ENCODE results near the gene GABBR2.
A peak's percentile ranks its signal among the peaks of the same experiment; 100 is the strongest.

Gene GABBR2

DNA sequence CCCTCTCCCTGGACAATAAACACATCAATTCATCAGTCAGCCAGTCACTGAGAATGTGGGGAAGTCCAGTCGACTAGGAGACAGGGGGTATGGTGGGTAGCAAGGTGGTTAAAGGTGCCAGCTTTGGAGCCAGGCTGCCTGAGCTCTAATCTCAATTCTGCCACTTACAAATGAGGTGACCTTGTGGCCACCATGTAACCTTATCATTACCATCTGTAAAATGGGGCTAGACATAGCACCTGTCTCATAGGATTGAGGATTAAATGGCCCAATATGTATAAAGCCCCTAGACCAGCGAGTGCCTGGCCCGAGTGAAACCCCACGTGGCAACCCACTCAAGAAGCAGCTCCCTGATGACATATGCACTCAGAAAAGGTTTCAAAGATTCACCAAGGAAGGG is 380.0 kb downstream of the GABBR2 start:
- DNase-seq (ENCODE audit: low read depth in 1 of 2, low spot score in 1 of 2): no peak

DNA sequence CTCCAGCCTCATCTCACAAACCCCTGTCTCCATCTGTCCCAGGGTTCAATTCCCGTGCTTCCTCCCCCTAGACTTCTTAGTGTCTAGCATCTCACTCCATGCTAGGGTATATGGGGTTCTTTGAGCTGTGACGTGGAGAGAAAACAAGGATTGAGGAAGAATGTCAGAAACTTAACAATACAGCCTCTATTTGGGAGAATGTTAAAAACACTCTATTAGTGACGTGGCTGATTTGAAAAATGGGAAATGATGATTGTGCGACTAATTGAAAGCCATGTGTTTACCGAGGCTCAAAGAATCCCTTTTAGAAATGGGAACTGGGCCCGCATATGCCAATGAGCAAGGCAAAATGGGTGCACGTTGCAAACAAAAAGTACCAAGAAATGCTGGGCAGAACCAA is 380.6 kb downstream of the GABBR2 start:
- DNase-seq (ENCODE audit: low read depth in 1 of 2, low spot score in 1 of 2): no peak

DNA sequence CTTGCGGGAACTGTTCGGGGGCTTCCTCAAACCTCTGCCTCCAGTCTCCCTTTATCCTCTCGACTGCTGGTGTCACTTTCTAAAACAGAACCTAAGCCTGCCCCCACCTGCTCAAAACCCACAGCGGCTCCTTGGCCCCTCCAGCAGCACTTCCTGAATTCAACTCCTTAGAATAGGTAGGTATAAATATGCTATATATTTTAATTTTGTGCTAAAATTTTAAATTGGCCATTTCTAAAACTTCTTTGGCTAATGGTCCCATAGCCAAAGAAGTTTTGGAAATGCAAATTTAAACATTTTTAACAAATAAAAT is 381.5 kb downstream of the GABBR2 start:
- no peak for DNase-seq (ENCODE audit: low read depth in 1 of 2, low spot score in 1 of 2)

DNA sequence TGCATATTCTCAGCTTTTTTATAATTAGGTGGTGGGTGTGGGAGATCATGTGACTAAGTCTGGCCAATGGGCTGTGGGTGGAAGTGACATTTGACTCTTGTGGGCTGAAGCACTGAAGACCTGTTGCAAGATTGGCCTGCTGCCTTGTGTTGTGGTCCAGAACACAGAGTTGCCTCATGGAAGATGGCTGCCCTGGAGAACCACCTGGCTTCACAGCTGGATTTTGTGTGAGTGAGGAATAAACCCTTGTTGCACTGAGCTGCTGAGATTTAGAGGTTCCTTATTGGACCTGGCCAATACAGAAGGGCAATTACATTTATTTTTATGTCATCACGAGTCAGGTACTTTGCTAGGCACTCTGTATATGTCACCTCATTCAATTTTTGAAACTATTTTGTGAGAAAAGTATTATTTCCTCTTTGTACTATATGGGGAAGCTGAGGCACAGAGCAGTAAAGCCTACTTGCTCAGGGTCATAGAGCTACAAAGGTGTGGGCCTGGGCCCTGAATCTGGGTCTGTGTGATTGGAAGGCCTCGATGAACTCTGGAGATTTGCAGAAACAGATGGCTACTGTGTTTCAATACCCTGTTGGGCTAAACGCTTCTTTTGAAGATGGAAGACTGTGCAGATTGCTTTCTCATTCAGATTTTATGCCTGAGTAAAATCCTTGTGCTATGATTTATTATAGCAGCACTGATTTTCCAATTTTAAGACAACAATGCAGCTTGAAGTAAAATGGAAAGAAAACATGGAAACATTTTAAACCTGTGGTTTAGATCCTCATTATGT is 382.1 kb downstream of the GABBR2 start:
- DNase-seq (ENCODE audit: low read depth in 1 of 2, low spot score in 1 of 2): no peak

- DNase-seq (ENCODE audit: low read depth in 1 of 2, low spot score in 1 of 2): no peak
These were observed 383.9 kb downstream of the GABBR2 start for GRCh38 chr9:98324801-98325200.

- no peak for DNase-seq (ENCODE audit: low read depth in 1 of 2, low spot score in 1 of 2)
These were observed 385.0 kb downstream of the GABBR2 start for GRCh38 chr9:98323831-98324135.

DNA sequence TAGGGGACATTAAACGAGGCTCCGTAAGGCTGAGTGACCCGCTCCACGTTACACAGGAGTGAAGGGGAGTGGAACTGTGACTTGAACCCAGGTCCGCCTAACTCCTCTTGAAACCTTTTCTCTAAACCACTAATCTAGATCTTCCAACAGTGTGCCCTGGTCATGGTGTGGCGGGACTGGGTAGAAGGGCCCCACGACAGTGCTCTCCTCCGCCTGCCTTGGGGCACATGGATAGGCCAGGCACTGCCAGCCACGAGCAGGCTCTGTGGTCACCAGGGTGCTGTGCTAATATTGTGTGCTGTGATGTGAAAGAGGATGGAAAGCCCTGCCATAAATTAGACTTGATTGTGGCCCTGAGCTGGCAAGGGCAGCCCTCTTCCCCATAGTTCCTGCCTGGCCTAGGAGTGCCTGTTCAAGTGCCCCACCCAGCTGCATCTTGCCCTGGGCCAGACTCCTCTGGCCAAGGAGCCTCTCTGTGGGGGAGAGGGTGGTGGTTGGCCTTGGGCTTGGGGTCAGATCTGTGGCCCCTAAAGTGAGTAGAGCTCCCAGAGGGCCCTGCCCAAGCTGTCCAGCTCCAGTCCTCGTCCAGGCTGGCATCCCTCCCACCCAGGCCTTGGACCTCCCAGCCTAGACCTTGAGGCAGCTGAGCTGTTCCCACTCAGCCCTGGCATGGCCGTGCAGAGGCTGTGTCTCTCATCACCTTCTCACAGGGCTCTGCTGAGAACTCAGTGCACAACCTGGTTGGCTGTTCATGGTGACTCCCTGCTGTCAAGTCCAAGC is 385.5 kb downstream of the GABBR2 start:
- no peak for DNase-seq (ENCODE audit: low read depth in 1 of 2, low spot score in 1 of 2)

DNA sequence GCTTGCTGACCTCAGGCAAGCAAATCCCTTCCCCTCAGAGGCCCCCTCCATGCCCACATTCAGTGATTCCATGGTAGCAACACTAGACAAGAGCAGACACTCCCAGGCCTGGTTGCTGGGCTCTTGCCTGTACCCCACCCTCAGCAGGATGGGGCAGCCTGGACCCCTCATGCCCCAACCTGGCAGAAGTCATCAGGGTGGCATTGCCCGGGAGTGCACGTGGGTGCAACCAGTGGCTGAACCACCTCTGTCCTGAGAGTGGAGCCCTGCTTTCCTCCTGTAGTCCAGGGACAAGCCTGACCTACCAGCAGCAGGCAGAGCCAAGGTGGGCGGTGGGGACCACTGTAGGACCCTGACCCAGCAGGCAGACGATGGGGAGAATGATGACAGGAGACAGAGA is 387.5 kb downstream of the GABBR2 start:
- DNase-seq (ENCODE audit: low read depth in 1 of 2, low spot score in 1 of 2): no peak

DNA sequence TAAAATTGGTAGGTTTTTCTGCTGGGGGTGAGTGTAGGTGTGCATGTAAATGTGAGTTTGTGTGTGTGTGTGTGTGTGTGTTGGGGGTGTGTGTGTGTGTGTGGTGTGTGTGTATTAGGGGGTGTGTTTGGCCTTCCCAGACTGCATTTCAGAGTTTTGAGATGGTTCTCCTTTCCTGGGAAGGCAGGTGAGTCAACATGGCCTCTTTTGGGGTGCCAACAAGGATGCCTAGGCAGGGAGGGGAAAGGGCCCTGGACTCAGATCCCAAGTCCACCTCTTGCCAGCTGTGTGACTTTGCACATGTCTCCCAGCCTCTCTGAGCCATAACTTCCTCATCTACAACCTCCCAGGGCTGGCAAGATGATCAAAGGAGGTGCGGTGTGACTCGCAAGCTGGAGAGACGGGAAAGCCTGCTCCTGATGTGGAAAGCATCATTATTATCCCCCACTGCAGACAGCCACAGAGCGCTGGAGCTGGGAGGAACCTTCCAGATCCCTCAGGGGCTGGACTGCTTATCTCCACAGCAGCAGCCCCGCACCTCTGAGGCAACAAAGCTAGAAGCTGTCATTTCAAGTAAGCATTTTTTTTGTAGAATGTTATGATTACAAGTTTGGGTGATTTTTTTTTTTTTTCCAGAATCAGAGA is 389.8 kb downstream of the GABBR2 start:
- no peak for DNase-seq (ENCODE audit: low read depth in 1 of 2, low spot score in 1 of 2)

DNA sequence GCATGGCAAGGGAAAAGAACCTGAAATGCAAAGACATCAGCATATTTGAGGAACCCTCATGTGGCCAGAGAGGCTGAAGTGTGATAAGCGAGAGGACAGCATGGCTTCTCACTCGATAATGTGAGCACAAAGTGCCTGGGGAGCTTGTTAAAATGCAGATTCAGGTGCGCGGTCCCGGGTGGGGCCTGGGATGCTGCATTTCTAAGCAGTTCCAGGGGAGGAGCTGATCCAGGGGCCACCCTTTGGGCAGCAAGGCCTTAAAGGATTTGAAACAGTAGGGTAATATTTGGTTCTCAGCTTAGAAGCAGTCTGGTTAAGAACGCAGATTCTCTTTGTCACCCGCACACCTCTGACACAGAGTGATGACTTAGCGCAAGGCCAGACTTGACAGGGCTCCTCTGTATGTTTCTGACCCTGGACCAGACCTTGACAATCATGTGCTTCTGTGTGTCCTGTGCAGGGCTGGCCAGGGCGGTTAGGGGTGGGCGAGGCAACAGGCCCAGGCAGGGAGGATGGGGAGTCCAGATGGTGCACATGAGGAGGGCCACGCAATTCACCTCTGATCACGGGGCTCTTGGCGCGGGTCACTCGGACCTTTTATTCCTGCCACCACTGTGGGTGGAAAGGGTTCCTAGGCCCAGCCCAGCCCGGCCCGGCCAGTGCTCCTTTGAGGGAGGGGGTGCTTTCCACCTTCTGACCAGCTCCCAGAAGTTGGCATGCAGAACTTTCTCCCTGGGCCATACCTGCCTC is 390.5 kb downstream of the GABBR2 start:
- no peak for DNase-seq (ENCODE audit: low read depth in 1 of 2, low spot score in 1 of 2)

DNA sequence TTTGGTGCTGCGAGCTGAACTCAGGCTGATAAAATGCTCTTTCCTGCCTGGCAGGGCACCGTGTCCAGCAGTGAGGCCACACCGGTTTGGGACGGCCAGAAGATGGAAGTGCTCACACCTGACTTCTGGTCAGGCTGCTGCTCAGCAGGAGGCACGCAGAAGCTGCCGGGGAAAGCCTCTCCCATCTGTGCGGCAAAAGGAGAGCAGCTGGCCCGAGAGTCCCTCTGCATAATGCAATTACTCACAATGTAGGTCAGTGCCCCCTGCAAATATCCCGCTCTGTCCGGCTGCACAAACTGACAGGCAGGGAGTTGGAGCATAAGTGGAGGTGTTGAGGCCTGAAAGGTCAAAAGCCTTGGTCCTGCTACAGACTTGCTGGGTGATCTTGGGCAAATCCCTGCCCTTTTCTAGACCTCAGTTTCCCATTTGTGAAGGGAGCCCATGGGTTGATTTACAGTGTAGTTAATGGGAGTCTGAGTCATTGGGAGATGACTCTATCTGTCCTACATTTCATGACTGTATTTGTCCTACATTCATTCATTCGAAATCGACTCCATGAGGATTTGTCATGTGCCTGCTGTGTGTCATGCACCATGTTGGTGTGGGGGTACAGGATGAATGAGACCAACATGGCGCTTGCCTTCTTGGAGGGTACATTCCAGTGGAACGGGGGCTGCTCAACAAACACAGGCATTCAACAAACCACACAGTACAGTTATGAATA is 391.4 kb downstream of the GABBR2 start:
- DNase-seq (ENCODE audit: low read depth in 1 of 2, low spot score in 1 of 2): no peak

DNA sequence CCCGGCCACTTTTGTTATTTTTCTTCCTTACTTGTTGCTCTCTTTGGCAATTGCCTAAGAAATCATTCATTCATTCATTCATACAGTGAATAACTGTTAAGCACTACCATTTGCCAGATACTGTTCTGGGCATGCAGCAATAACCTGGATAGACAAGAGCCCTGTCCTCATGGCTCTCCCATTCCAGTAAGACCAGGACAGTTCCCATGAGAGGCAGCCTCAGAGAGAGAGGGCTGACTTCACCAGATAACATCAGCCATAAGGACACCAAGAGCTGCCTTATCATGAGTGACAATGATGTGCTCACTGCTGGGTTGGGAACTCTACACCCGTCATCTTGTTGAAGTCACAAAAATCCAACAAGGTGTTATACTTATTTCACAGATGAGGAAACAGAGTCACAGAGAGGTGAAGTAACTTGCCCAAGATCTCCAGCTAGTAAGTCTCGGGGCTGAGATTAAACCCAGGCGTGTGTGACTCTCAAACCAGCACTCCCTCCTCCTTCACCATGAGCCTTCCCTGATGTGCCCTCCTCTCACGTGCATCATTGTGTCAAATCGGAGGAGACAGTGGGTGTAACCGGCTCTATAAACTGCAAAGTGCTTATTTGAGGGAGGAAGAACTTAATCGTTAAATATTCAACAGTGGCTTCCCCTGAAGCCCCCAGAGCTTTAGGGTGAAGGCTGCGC is 392.1 kb downstream of the GABBR2 start:
- no peak for DNase-seq (ENCODE audit: low read depth in 1 of 2, low spot score in 1 of 2)

- peak; percentile 54 to 72 for DNase-seq (ENCODE audit: low read depth in 1 of 2, low spot score in 1 of 2)
These were observed 393.1 kb downstream of the GABBR2 start for GRCh38 chr9:98315551-98316060.

- DNase-seq (ENCODE audit: low read depth in 1 of 2, low spot score in 1 of 2): no peak
These were observed 393.7 kb downstream of the GABBR2 start for GRCh38 chr9:98315067-98315453.

DNA sequence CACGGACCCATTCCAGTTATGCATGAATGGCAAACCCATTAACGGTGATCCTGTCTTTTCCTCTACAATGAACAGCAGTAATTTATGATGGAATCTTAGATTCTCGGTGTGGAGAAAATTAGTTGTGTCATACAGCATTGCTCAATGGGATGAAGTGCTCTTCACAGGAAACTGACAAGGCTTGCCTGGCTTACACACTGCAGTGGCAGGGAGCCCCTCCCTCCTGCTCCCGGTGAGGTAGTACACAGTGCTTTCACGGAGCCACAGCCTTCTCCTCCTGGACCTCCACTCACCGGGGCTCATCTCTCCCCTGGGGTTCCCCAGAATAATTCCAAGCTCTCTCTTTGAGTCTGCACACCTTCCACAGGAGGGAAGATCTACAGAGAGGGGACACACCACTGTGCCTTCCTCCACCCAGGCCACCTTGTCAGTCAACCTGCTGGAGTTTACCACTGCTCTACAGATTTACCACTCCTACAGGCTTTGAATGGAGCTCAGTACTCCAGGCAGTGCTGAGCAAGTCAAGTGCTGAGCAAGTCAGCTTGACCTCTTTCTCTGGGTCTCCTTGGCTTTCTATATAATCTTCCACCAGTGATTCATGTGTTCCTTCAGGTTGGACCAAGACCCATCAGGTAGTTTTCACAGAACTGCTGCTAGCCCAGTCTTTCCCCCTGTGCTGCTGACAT is 394.2 kb downstream of the GABBR2 start:
- no peak for DNase-seq (ENCODE audit: low read depth in 1 of 2, low spot score in 1 of 2)

- DNase-seq (ENCODE audit: low read depth in 1 of 2, low spot score in 1 of 2): no peak
These were observed 396.4 kb downstream of the GABBR2 start for GRCh38 chr9:98312365-98312764.

GRCh38 chr9:98311541-98311940 is 397.2 kb downstream of the GABBR2 start:
- DNase-seq (ENCODE audit: low read depth in 1 of 2, low spot score in 1 of 2): no peak

- DNase-seq (ENCODE audit: low read depth in 1 of 2, low spot score in 1 of 2): no peak
These were observed 397.9 kb downstream of the GABBR2 start for GRCh38 chr9:98310752-98311392.

All from activated CD4-positive, alpha-beta T cell treated with anti-CD3 and anti-CD28 coated beads, Interleukin-2, amount 50 U/mL, for 24 hours (primary cell).